PC-3 (cell line): ENCODE results near the gene KCNT1. TPM values are rescaled to one million over a fixed set of nuclear protein-coding genes. Genes with fewer than 3 reads are reported as not detected.

Experiments
- ATAC-seq: fragments of 200-7000 bp; cut with Tn5 transposase; 2 replicates; pipeline ENCODE4 v1.9.1; 2020; ENCODE audit warnings: mild to moderate bottlenecking, moderate library complexity
- BruUV-seq: library from RNA; stranded (reverse); fragments of 400-500 nt; replicated peaks from 2 replicates; lab custom pipeline; 2021; lab: Mats Ljungman, UMichigan
- CTCF ChIA-PET: fragments of 300-600 bp; sonication (Branson Sonifier 250); formaldehyde crosslinking; loops from one replicate; lab custom pipeline; 2022; ENCODE audit warnings: antibody characterized with exemption; lab: Charles Lee
- POLR2A ChIA-PET: fragments of 300-600 bp; sonication (Branson Sonifier 250); formaldehyde crosslinking; loops from one replicate; lab custom pipeline; 2022; ENCODE audit warnings: antibody characterized with exemption; ENCODE audit not compliant: unreplicated experiment; lab: Charles Lee
- DNase-seq: peaks from one replicate; pipeline ENCODE4 v3.0.0-alpha.2; 2015
- H2AFZ ChIP-seq: fragments of 300-600 bp; sonication (generic); 2 replicates; pipeline ENCODE4 v1.6.0; 2016; ENCODE audit warnings: antibody characterized with exemption, low read length
- H3F3A ChIP-seq: fragments of 300-600 bp; sonication (generic); one replicate; pipeline ENCODE4 v1.6.0; 2017; ENCODE audit warnings: antibody characterized with exemption, low read length, control low read depth, mild to moderate bottlenecking; ENCODE audit not compliant: unreplicated experiment
- H3K27ac ChIP-seq: fragments of 300-600 bp; sonication (generic); 2 replicates; pipeline ENCODE4 v1.5.1; 2016; ENCODE audit warnings: mild to moderate bottlenecking, low read length
- H3K27me3 ChIP-seq: fragments of 300-600 bp; sonication (generic); 2 replicates; pipeline ENCODE4 v1.6.1; 2016; ENCODE audit warnings: low read length, mixed read lengths
- H3K36me3 ChIP-seq: fragments of 300-600 bp; sonication (generic); 2 replicates; pipeline ENCODE4 v1.6.1; 2016; ENCODE audit warnings: low read depth, mixed run types, low read length, mixed read lengths
- H3K4me1 ChIP-seq: fragments of 300-600 bp; sonication (generic); 2 replicates; pipeline ENCODE4 v1.5.1; 2016; ENCODE audit warnings: low read length; ENCODE audit not compliant: insufficient read depth
- H3K4me2 ChIP-seq: fragments of 300-600 bp; sonication (generic); 2 replicates; pipeline ENCODE4 v1.6.0; 2016; ENCODE audit warnings: low read length
- H3K4me3 ChIP-seq: fragments of 300-600 bp; sonication (generic); 2 replicates; pipeline ENCODE4 v1.5.1; 2016; ENCODE audit warnings: mild to moderate bottlenecking, low read length, mixed read lengths
- H3K79me2 ChIP-seq: fragments of 300-600 bp; sonication (generic); 2 replicates; pipeline ENCODE4 v1.6.1; 2017; ENCODE audit warnings: low read length, mixed read lengths
- H3K9ac ChIP-seq: fragments of 300-600 bp; sonication (generic); 2 replicates; pipeline ENCODE4 v1.6.0; 2016; ENCODE audit warnings: mild to moderate bottlenecking, low read length
- H3K9me2 ChIP-seq: fragments of 300-600 bp; sonication (generic); replicated peaks from 2 replicates; pipeline ENCODE4 v1.6.1; 2016; ENCODE audit warnings: mixed run types, low read length, mixed read lengths
- H3K9me3 ChIP-seq: fragments of 300-600 bp; sonication (generic); 2 replicates; pipeline ENCODE4 v1.6.1; 2016; ENCODE audit warnings: low read length, mixed read lengths
- H4K20me1 ChIP-seq: fragments of 300-600 bp; sonication (generic); 2 replicates; pipeline ENCODE4 v1.6.1; 2016; ENCODE audit warnings: low read length, mixed read lengths
- EZH2 ChIP-seq: fragments of 300-600 bp; sonication (generic); IDR thresholded peaks from one replicate; pipeline ENCODE4 v1.6.1; 2017; ENCODE audit warnings: antibody characterized with exemption, mild to moderate bottlenecking, low read length; ENCODE audit not compliant: unreplicated experiment
- EZH2phosphoT487 ChIP-seq: fragments of 300-600 bp; sonication (generic); IDR thresholded peaks from 2 replicates; pipeline ENCODE4 v1.6.1; 2018; ENCODE audit warnings: mild to moderate bottlenecking, antibody characterized with exemption, low read length, borderline replicate concordance
- intact Hi-C: fragments of 100-400 bp; cut with micrococcal nuclease; formaldehyde crosslinking; loops from 2 replicates; pipeline ENCODE4 v1.9.0; 2023
- total RNA-seq: library from RNA; depleted of rRNA; stranded (reverse); fragments of >200 nt; gene quantifications from 2 replicates; pipeline ENCODE4 v1.2.3, GENCODE V29; 2014
- TF ChIP-seq, protein P1 (sequence below): fragments of 300-600 bp; sonication (generic); conservative IDR thresholded peaks from 2 replicates; pipeline ENCODE4 v1.5.1; 2017; ENCODE audit warnings: antibody characterized with exemption, low read depth, mild to moderate bottlenecking, low read length

The KCNT1 gene
- total RNA-seq, 1 experiment from 2014 or later: not detected

DNA sequence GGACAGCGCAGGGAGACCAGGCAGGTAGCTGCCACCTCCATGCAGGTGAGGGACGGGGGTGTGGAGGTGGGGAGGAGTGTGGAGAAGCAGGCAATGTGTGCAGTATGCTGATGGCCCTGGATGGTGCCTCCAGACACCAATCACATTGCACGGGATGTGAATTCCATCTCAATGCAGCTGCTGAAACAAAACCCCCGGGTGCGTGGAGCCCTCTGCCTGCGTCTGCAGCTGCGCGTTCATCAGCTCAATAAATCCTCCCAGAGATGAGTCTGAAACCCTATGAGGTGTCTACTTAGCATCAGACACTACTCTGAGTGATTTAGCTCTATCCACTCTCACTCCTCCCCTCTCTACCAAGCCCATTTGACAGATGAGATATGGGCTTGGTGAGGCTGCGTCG is 13.0 kb upstream of the KCNT1 start:
- DNase-seq (no peak), ATAC-seq (no peak)
- H3K36me3 ChIP-seq: no peaks in the 10 kb centered on the region
- intact Hi-C loops: no loop called here
- no peaks in the 10 kb centered on the region for H3K4me1 ChIP-seq
- no peaks in the 10 kb centered on the region for H3K9me2 ChIP-seq
- no peaks in the 10 kb centered on the region for H3F3A ChIP-seq
- H2AFZ ChIP-seq: no peak overlapping the region
- ChIA-PET CTCF (no interaction called here), POLR2A (no interaction called here)
- TF ChIP-seq, protein P1, sequence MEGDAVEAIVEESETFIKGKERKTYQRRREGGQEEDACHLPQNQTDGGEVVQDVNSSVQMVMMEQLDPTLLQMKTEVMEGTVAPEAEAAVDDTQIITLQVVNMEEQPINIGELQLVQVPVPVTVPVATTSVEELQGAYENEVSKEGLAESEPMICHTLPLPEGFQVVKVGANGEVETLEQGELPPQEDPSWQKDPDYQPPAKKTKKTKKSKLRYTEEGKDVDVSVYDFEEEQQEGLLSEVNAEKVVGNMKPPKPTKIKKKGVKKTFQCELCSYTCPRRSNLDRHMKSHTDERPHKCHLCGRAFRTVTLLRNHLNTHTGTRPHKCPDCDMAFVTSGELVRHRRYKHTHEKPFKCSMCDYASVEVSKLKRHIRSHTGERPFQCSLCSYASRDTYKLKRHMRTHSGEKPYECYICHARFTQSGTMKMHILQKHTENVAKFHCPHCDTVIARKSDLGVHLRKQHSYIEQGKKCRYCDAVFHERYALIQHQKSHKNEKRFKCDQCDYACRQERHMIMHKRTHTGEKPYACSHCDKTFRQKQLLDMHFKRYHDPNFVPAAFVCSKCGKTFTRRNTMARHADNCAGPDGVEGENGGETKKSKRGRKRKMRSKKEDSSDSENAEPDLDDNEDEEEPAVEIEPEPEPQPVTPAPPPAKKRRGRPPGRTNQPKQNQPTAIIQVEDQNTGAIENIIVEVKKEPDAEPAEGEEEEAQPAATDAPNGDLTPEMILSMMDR: no peak
- TF ChIP-seq EZH2phosphoT487 (no peak), EZH2 (no peak)
- H3K4me3 ChIP-seq: no peak overlapping the region
- H4K20me1 ChIP-seq: no peaks in the 10 kb centered on the region
- H3K27me3 ChIP-seq: no peaks in the 10 kb centered on the region
- H3K79me2 ChIP-seq: no peaks in the 10 kb centered on the region
- H3K9ac ChIP-seq: no peak overlapping the region
- no TSS peak for BruUV-seq
- no peak overlapping the region for H3K4me2 ChIP-seq
- no peaks in the 10 kb centered on the region for H3K9me3 ChIP-seq
- H3K27ac ChIP-seq: no peak overlapping the region

GRCh38 chr9:135690836-135691570 is 11.0 kb upstream of the KCNT1 start:
- Histone ChIP-seq H3K36me3 (no peaks in the 10 kb centered on the region), H3K4me3 (no peak overlapping the region), H4K20me1 (no peaks in the 10 kb centered on the region), H3K4me1 (no peaks in the 10 kb centered on the region), H3K9me3 (no peaks in the 10 kb centered on the region), H3K27me3 (no peaks in the 10 kb centered on the region), H3K9ac (no peak overlapping the region), H3K79me2 (no peaks in the 10 kb centered on the region), H2AFZ (no peak overlapping the region), H3K27ac (no peak overlapping the region), H3F3A (no peaks in the 10 kb centered on the region), H3K4me2 (no peak overlapping the region), H3K9me2 (no peaks in the 10 kb centered on the region)
- CTCF ChIA-PET: no interaction called here
- ATAC-seq: no peak
- POLR2A ChIA-PET: no interaction called here
- TF ChIP-seq EZH2 (no peak), EZH2phosphoT487 (no peak)
- TF ChIP-seq, protein P1: no peak
- intact Hi-C loops: no loop called here
- BruUV-seq: no TSS peak
- DNase-seq: no peak

GRCh38 chr9:135692410-135692809 is 9.6 kb upstream of the KCNT1 start:
- POLR2A ChIA-PET: no interaction called here
- ATAC-seq: no peak
- H3K36me3 ChIP-seq: no peaks in the 10 kb centered on the region
- H2AFZ ChIP-seq: no peak overlapping the region
- H3K9me2 ChIP-seq: no peaks in the 10 kb centered on the region
- H3K27ac ChIP-seq: no peak overlapping the region
- CTCF ChIA-PET: no interaction called here
- H4K20me1 ChIP-seq: no peaks in the 10 kb centered on the region
- no peak overlapping the region for H3K4me3 ChIP-seq
- H3K4me2 ChIP-seq: no peak overlapping the region
- H3K9ac ChIP-seq: no peak overlapping the region
- TF ChIP-seq EZH2phosphoT487 (no peak), EZH2 (no peak)
- TF ChIP-seq, protein P1: no peak
- no peaks in the 10 kb centered on the region for H3K4me1 ChIP-seq
- no peaks in the 10 kb centered on the region for H3K9me3 ChIP-seq
- intact Hi-C loops: no loop called here
- no peaks in the 10 kb centered on the region for H3K27me3 ChIP-seq
- no TSS peak for BruUV-seq
- no peaks in the 10 kb centered on the region for H3K79me2 ChIP-seq
- no peaks in the 10 kb centered on the region for H3F3A ChIP-seq
- no peak for DNase-seq
